HCT116 (cell line): ENCODE measurements around the gene IL18BP.

Experiments
- CEBPB ChIP-seq: IDR thresholded peaks from 2 replicates; pipeline ENCODE4 v1.6.1; 2012; ENCODE audit warnings: low read depth
- CTCF ChIP-seq, 3 experiments: fragments of 200-600 bp in 1 of 3; sonication (generic) in 1 of 3; IDR thresholded peaks in 2 of 3; conservative IDR thresholded peaks in 1 of 3; 2 replicates each; pipeline ENCODE4 v1.5.1; 2012 to 2017; ENCODE audit warnings: low read depth in 2 of 3, low read length in 2 of 3, antibody characterized with exemption in 1 of 3, borderline replicate concordance in 1 of 3, control low read depth in 1 of 3, mild to moderate bottlenecking in 1 of 3, mixed read lengths in 1 of 3, mixed run types in 1 of 3, moderate library complexity in 1 of 3; ENCODE audit not compliant: insufficient read depth in 1 of 3
- EGR1 ChIP-seq: IDR thresholded peaks from 2 replicates; pipeline ENCODE4 v1.6.1; 2012; ENCODE audit warnings: low read depth
- EZH2 ChIP-seq: fragments of 200-600 bp; sonication (generic); IDR thresholded peaks from 2 replicates; pipeline ENCODE4 v1.6.1; 2017; ENCODE audit warnings: antibody characterized with exemption, mixed run types
- MAX ChIP-seq: IDR thresholded peaks from 2 replicates; pipeline ENCODE4 v1.6.1; 2012
- POLR2A ChIP-seq: IDR thresholded peaks from 2 replicates; pipeline ENCODE4 v1.7.0; 2011; ENCODE audit warnings: borderline replicate concordance; ENCODE audit not compliant: insufficient read depth, insufficient read length; ENCODE audit errors: extremely low read depth
- POLR2AphosphoS5 ChIP-seq: IDR thresholded peaks from 2 replicates; pipeline ENCODE4 v1.6.1; 2011; ENCODE audit warnings: mild to moderate bottlenecking, low read depth, low read length, moderate library complexity
- RAD21 ChIP-seq: IDR thresholded peaks from 2 replicates; pipeline ENCODE4 v1.6.1; 2012; ENCODE audit warnings: low read depth, mild to moderate bottlenecking
- REST ChIP-seq: IDR thresholded peaks from 2 replicates; pipeline ENCODE4 v1.6.1; 2012; ENCODE audit warnings: low read depth
- YY1 ChIP-seq: IDR thresholded peaks from 2 replicates; pipeline ENCODE4 v1.6.1; 2011; ENCODE audit warnings: low read length, low read depth, moderate library complexity, mild to moderate bottlenecking; ENCODE audit not compliant: insufficient replicate concordance; ENCODE audit errors: extremely low read depth

- no peak for TF ChIP-seq CTCF (IDR thresholded peaks at IDR 0.05 in 2 of 3, conservative IDR thresholded peaks at IDR 0.05 in 1 of 3; ENCODE audit: borderline replicate concordance in 1 of 3, insufficient read depth in 1 of 3, low read depth in 2 of 3, low read length in 2 of 3)
- no peak for TF ChIP-seq POLR2A
- no peak for TF ChIP-seq MAX
- TF ChIP-seq EZH2, result no peak
- no peak for TF ChIP-seq POLR2AphosphoS5
- TF ChIP-seq EGR1, result no peak
- no peak for TF ChIP-seq CEBPB
- TF ChIP-seq REST, result no peak
- TF ChIP-seq RAD21, result no peak
- no peak for TF ChIP-seq YY1
Observed at GRCh38 chr11:72037554-72038311, 39.0 kb downstream of the IL18BP start.
